ENCODE data around the gene TERF2IP.

DNA sequence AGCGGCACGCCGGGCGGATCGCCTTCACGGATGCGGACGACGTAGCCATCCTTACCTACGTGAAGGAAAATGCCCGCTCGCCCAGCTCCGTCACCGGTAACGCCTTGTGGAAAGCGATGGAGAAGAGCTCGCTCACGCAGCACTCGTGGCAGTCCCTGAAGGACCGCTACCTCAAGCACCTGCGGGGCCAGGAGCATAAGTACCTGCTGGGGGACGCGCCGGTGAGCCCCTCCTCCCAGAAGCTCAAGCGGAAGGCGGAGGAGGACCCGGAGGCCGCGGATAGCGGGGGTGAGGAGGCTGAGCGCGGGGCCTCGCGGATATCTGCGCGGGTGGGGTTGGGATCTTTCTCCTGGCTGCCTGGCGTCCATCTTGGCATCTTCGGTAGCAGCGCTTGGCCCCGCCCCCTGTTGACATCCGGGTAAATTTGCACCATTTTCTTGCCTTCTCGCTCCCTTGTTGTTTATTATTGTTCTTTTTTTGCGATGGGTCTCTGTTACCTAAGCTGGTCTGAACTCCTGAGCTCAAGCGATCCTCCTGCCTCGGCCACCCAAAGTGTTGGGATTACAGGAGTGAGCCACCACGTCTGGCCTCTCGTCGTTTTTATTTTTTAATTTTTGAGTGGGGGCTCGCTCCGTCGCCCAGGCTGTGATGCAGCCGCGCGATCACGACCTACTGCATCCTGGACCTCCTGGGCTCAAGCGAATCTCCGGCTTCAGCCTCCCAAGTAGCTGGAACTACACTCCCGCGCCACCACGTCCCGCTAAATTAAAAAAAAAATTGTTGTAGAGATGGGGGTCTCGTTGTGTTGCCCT, 898 bp downstream of the TERF2IP start:
- TF ChIP-seq, protein P1, sequence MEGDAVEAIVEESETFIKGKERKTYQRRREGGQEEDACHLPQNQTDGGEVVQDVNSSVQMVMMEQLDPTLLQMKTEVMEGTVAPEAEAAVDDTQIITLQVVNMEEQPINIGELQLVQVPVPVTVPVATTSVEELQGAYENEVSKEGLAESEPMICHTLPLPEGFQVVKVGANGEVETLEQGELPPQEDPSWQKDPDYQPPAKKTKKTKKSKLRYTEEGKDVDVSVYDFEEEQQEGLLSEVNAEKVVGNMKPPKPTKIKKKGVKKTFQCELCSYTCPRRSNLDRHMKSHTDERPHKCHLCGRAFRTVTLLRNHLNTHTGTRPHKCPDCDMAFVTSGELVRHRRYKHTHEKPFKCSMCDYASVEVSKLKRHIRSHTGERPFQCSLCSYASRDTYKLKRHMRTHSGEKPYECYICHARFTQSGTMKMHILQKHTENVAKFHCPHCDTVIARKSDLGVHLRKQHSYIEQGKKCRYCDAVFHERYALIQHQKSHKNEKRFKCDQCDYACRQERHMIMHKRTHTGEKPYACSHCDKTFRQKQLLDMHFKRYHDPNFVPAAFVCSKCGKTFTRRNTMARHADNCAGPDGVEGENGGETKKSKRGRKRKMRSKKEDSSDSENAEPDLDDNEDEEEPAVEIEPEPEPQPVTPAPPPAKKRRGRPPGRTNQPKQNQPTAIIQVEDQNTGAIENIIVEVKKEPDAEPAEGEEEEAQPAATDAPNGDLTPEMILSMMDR (conservative IDR thresholded peaks at IDR 0.05 in 1 of 2, IDR thresholded peaks at IDR 0.05 in 1 of 2; ENCODE audit: low read depth in 1 of 2, low read length in 2 of 2), result no peak
- TF ChIP-seq EZH2 (IDR thresholded peaks at IDR 0.05; ENCODE audit: low read length, missing control alignments), result no peak

All from fibroblast of lung (primary cell).